H1 (cell line): ENCODE data around the gene RNF215. TPM values are rescaled to one million over a fixed set of nuclear protein-coding genes. Genes with fewer than 3 reads are reported as not detected.
A peak's percentile ranks its signal among the peaks of the same experiment; 100 is the strongest.

ENCODE experiments used
- ASH2L ChIP-seq: fragments of 200-600, 300-600 bp; sonication (generic); IDR thresholded peaks from one replicate; pipeline ENCODE4 v1.7.1; 2017; ENCODE audit warnings: low read length
- BRCA1 ChIP-seq: IDR thresholded peaks from 2 replicates; pipeline ENCODE4 v1.6.1; 2012; ENCODE audit warnings: low read depth, low read length, improper control_type of control experiment
- CBX8 ChIP-seq: fragments of 300-800, 300-1000 bp; sonication (generic); IDR thresholded peaks from 2 replicates; pipeline ENCODE4 v1.7.1; 2016; ENCODE audit warnings: low read depth, low read length, borderline replicate concordance
- CHD2 ChIP-seq: IDR thresholded peaks from 2 replicates; pipeline ENCODE4 v1.6.1; 2012; ENCODE audit warnings: low read length, improper control_type of control experiment
- E2F6 ChIP-seq: IDR thresholded peaks from 2 replicates; pipeline ENCODE4 v1.6.1; 2012; ENCODE audit warnings: inconsistent platforms
- EGR1 ChIP-seq: IDR thresholded peaks from 2 replicates; pipeline ENCODE4 v1.6.1; 2011; ENCODE audit warnings: low read depth, low read length, borderline replicate concordance
- EP300 ChIP-seq, 2 experiments: IDR thresholded peaks; 1 replicate in 1 of 2; 2 replicates in 1 of 2; pipeline ENCODE4 v1.6.1; 2011 to 2012; ENCODE audit warnings: low read depth in 2 of 2, low read length in 2 of 2, mild to moderate bottlenecking in 2 of 2, borderline replicate concordance in 1 of 2, inconsistent platforms in 1 of 2, moderate library complexity in 1 of 2
- JUN ChIP-seq: IDR thresholded peaks from 2 replicates; pipeline ENCODE4 v1.6.1; 2011; ENCODE audit warnings: low read depth, mild to moderate bottlenecking, improper control_type of control experiment, low read length
- KDM1A ChIP-seq: fragments of 200-600, 300-600 bp; sonication (generic); IDR thresholded peaks from 2 replicates; pipeline ENCODE4 v1.7.1; 2016; ENCODE audit warnings: mild to moderate bottlenecking, low read length, borderline replicate concordance
- KDM4A ChIP-seq: IDR thresholded peaks from one replicate; pipeline ENCODE4 v1.7.1; 2012; ENCODE audit warnings: low read depth, mild to moderate bottlenecking, moderate library complexity, low read length, inconsistent platforms; ENCODE audit not compliant: severe bottlenecking
- MAX ChIP-seq: IDR thresholded peaks from 2 replicates; pipeline ENCODE4 v1.6.1; 2012; ENCODE audit warnings: inconsistent platforms
- NANOG ChIP-seq: IDR thresholded peaks from 2 replicates; pipeline ENCODE4 v1.6.1; 2011; ENCODE audit warnings: low read length, low read depth, mild to moderate bottlenecking, inconsistent platforms; ENCODE audit not compliant: insufficient read depth, poor library complexity, severe bottlenecking
- PHF8 ChIP-seq: fragments of 200-600 bp; sonication (generic); conservative IDR thresholded peaks from 2 replicates; pipeline ENCODE4 v1.7.1; 2012; ENCODE audit warnings: low read depth, mild to moderate bottlenecking, inconsistent platforms, low read length, moderate library complexity
- POLR2A ChIP-seq, 2 experiments: IDR thresholded peaks; 1 replicate in 1 of 2; 2 replicates in 1 of 2; pipeline ENCODE4 v1.6.1; 2011; ENCODE audit warnings: low read depth in 2 of 2, low read length in 2 of 2, mild to moderate bottlenecking in 2 of 2; ENCODE audit errors: control extremely low read depth in 1 of 2
- POLR2AphosphoS5 ChIP-seq: IDR thresholded peaks from 2 replicates; pipeline ENCODE4 v1.6.1; 2011; ENCODE audit warnings: low read depth, low read length
- RAD21 ChIP-seq, 2 experiments: IDR thresholded peaks in 1 of 2; conservative IDR thresholded peaks in 1 of 2; 2 replicates each; pipeline ENCODE4 v1.6.1; 2011; ENCODE audit warnings: low read depth in 2 of 2, low read length in 2 of 2, improper control_type of control experiment in 1 of 2, inconsistent platforms in 1 of 2, mild to moderate bottlenecking in 1 of 2, moderate library complexity in 1 of 2
- RFX5 ChIP-seq: IDR thresholded peaks from 2 replicates; pipeline ENCODE4 v1.6.1; 2011; ENCODE audit warnings: low read depth, low read length, improper control_type of control experiment, borderline replicate concordance
- SIN3A ChIP-seq, 2 experiments: IDR thresholded peaks in 1 of 2; conservative IDR thresholded peaks in 1 of 2; 2 replicates each; pipeline ENCODE4 v1.6.1; 2011 to 2012; ENCODE audit warnings: low read length in 2 of 2, improper control_type of control experiment in 1 of 2, low read depth in 1 of 2, mild to moderate bottlenecking in 1 of 2
- SP1 ChIP-seq: IDR thresholded peaks from 2 replicates; pipeline ENCODE4 v1.6.1; 2011; ENCODE audit warnings: low read depth, low read length
- SP4 ChIP-seq: IDR thresholded peaks from 2 replicates; pipeline ENCODE4 v1.6.1; 2012; ENCODE audit warnings: low read length, inconsistent platforms
- TAF1 ChIP-seq: IDR thresholded peaks from 2 replicates; pipeline ENCODE4 v1.6.1; 2011; ENCODE audit warnings: mild to moderate bottlenecking, low read depth, low read length
- TBP ChIP-seq: IDR thresholded peaks from 2 replicates; pipeline ENCODE4 v1.6.1; 2011; ENCODE audit warnings: low read depth, low read length, improper control_type of control experiment
- TCF12 ChIP-seq: IDR thresholded peaks from 2 replicates; pipeline ENCODE4 v1.6.1; 2011; ENCODE audit warnings: low read depth, mild to moderate bottlenecking, low read length
- TEAD4 ChIP-seq: IDR thresholded peaks from 2 replicates; pipeline ENCODE4 v1.6.1; 2012; ENCODE audit warnings: low read depth, low read length, inconsistent platforms, mixed read lengths
- YY1 ChIP-seq: IDR thresholded peaks from 2 replicates; pipeline ENCODE4 v1.6.1; 2011; ENCODE audit warnings: low read depth, mild to moderate bottlenecking, low read length
- polyA plus RNA-seq, 7 experiments: library from polyadenylated mRNA; depleted of rRNA in 3 of 7; stranded (reverse) in 5 of 7; unstranded in 2 of 7; fragments of >200 nt in 5 of 7; fragments of 200-250 nt in 2 of 7; gene quantifications; 1 replicate in 5 of 7; 2 replicates in 1 of 7; 4 replicates in 1 of 7; pipeline versions ENCODE4 v1.2.1 to v1.2.3, GENCODE V29; 2011 to 2013; ENCODE audit warnings: missing spikeins in 2 of 7, mixed read lengths in 2 of 7
- total RNA-seq: library from RNA; stranded (reverse); fragmentation: NEBNext Ultra II Directional; extraction: Animal tissue kit (Norgen Biotek cat#: 25700); gene quantifications from 2 replicates; pipeline ENCODE4 v1.2.1, GENCODE V29; 2021

RNF215 gene
- total and polyA plus RNA-seq, 2 of the 8 experiments (the other 6 are each of a cell fraction or from before 2014, with no cell fraction given), result 13.1 to 19.0 TPM

GRCh38 chr22:30423959-30424533, 36.8 kb upstream of the RNF215 start (continued):
- TF ChIP-seq EGR1, result peak; percentile 78
- TF ChIP-seq NANOG, result peak; percentile 26
- peak; percentile 46 to 81 for TF ChIP-seq POLR2A (IDR thresholded peaks at IDR 0.05; ENCODE audit: control extremely low read depth in 1 of 2, low read depth in 2 of 2, low read length in 2 of 2)
- 0 out of 2 replicates have a peak, but pooled peaks have one; percentile 66 for TF ChIP-seq TCF12
- TF ChIP-seq CHD2, result 0 out of 2 replicates have a peak, but pooled peaks have one; percentile 41
- no peak for TF ChIP-seq CBX8
- no peak for TF ChIP-seq RFX5
- peak; percentile 70 for TF ChIP-seq POLR2AphosphoS5
- TF ChIP-seq TAF1, result peak; percentile 91
- TF ChIP-seq TBP, result peak; percentile 84
- peak; percentile 92 to 94; a peak in 2 of 4 replicates for TF ChIP-seq SIN3A (conservative IDR thresholded peaks at IDR 0.05 in 1 of 2, IDR thresholded peaks at IDR 0.05 in 1 of 2; ENCODE audit: low read depth in 1 of 2, low read length in 2 of 2)
- TF ChIP-seq JUN, result no peak
- no peak for TF ChIP-seq RAD21 (IDR thresholded peaks at IDR 0.05 in 1 of 2, conservative IDR thresholded peaks at IDR 0.05 in 1 of 2; ENCODE audit: low read depth in 2 of 2, low read length in 2 of 2)
- TF ChIP-seq E2F6, result peak; percentile 54
- peak; percentile 77; the same call in 1 of the 2 replicates for TF ChIP-seq SP1
- TF ChIP-seq ASH2L, result peak; percentile 45
- no peak for TF ChIP-seq PHF8
- TF ChIP-seq KDM4A, result peak; percentile 11
- TF ChIP-seq SP4, result peak; percentile 23; the same call in 1 of the 2 replicates
- peak; percentile 99 for TF ChIP-seq YY1
- peak in 1 of 2 experiments; percentile 76; a peak in 1 of 3 replicates for TF ChIP-seq EP300 (IDR thresholded peaks at IDR 0.05; ENCODE audit: borderline replicate concordance in 1 of 2, low read depth in 2 of 2, low read length in 2 of 2)
- no peak for TF ChIP-seq BRCA1
- TF ChIP-seq TEAD4, result peak; percentile 41; the same call in 1 of the 2 replicates
- TF ChIP-seq MAX, result peak; percentile 90
- TF ChIP-seq KDM1A, result no peak
